ENCODE measurements around the gene HOXD9.

Gene HOXD9

GRCh38 chr2:176098366-176099158 lies 24.0 kb upstream of the HOXD9 start:
- Histone ChIP-seq H3K4me1 (peaks cover 25% of the 10 kb centered on the region), H3K36me3 (replicated peaks) (no peaks in the 10 kb centered on the region), H3K27me3 (ENCODE audit: low read depth) (no peaks in the 10 kb centered on the region), H3K9me3 (no peaks in the 10 kb centered on the region), H3K4me3 (no peak overlapping the region)
- no peak for DNase-seq (ENCODE audit: low spot score in 2 of 2)
- in situ Hi-C loops (cut with MboI; ENCODE audit: low sequenced_read_pairs) = loop anchor here (5.0 to 25.0 kb wide), 4 partner anchors 411 to 1386 kb away; no protein-coding TSS in a partner anchor

- H3K4me3 ChIP-seq = no peak overlapping the region
These were observed 23.3 kb upstream of the HOXD9 start for GRCh38 chr2:176099159-176099727.

DNA sequence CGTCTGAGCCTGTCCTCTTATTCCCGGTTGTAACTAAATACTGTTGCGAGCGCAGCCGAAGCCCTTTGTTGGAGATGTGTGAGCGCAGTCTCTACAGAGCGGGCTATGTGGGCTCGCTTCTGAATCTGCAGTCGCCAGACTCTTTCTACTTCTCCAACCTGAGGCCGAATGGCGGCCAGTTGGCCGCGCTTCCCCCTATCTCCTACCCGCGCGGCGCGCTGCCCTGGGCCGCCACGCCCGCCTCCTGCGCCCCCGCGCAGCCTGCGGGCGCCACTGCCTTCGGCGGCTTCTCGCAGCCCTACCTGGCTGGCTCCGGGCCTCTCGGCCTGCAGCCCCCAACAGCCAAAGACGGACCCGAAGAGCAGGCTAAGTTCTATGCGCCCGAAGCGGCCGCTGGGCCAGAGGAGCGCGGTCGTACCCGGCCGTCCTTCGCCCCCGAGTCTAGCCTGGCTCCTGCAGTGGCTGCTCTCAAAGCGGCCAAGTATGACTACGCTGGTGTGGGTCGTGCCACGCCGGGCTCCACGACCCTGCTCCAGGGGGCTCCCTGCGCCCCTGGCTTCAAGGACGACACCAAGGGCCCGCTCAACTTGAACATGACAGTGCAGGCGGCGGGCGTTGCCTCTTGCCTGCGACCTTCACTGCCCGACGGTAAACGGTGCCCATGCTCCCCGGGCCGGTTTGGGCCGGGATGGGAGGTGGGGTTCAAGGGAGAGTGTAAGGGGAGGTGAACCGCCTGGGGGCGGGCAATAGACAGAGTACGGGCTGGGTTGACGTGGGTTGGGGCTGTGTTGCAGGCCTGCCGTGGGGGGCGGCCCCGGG lies 22.6 kb upstream of the HOXD9 start, which contains the start of gene HOXD12:
Gene HOXD12, plus strand, starts transcription at position 68 of the 819 bp plus-strand sequence. Its CDS starts 7 bp downstream, at position 75.
- no peak within 1 kb of the TSS for H3K4me3 ChIP-seq
- in situ Hi-C loops (cut with MboI; ENCODE audit: low sequenced_read_pairs) = loop anchor here (5.0 to 25.0 kb wide), 4 partner anchors 413 to 1388 kb away; no protein-coding TSS in a partner anchor
- H3K36me3 ChIP-seq (replicated peaks) = no peaks in the 10 kb centered on the region
- H3K4me1 ChIP-seq = peaks cover 17% of the 10 kb centered on the region
- no peaks in the 10 kb centered on the region for H3K27me3 ChIP-seq (ENCODE audit: low read depth)
- DNase-seq (ENCODE audit: low spot score in 2 of 2) = no peak
- no peaks in the 10 kb centered on the region for H3K9me3 ChIP-seq

More at GRCh38 chr2:176099159-176099727, 23.3 kb upstream of the HOXD9 start:
- no peaks in the 10 kb centered on the region for H3K36me3 ChIP-seq (replicated peaks)
- H3K4me1 ChIP-seq = peaks cover 20% of the 10 kb centered on the region
- H3K27me3 ChIP-seq (ENCODE audit: low read depth) = no peaks in the 10 kb centered on the region
- in situ Hi-C loops (cut with MboI; ENCODE audit: low sequenced_read_pairs) = loop anchor here (5.0 to 25.0 kb wide), 4 partner anchors 412 to 1387 kb away; no protein-coding TSS in a partner anchor
- H3K9me3 ChIP-seq = no peaks in the 10 kb centered on the region
- DNase-seq (ENCODE audit: low spot score in 2 of 2) = no peak

- H3K9me3 ChIP-seq = no peaks in the 10 kb centered on the region
- no peak overlapping the region for H3K4me3 ChIP-seq
- no peaks in the 10 kb centered on the region for H3K27me3 ChIP-seq (ENCODE audit: low read depth)
- no peaks in the 10 kb centered on the region for H3K36me3 ChIP-seq (replicated peaks)
- in situ Hi-C loops (cut with MboI; ENCODE audit: low sequenced_read_pairs) = no loop called here
- peaks cover 12% of the 10 kb centered on the region for H3K4me1 ChIP-seq
- no peak for DNase-seq (ENCODE audit: low spot score in 2 of 2)
These were observed 21.9 kb upstream of the HOXD9 start for GRCh38 chr2:176100547-176101140.

DNA sequence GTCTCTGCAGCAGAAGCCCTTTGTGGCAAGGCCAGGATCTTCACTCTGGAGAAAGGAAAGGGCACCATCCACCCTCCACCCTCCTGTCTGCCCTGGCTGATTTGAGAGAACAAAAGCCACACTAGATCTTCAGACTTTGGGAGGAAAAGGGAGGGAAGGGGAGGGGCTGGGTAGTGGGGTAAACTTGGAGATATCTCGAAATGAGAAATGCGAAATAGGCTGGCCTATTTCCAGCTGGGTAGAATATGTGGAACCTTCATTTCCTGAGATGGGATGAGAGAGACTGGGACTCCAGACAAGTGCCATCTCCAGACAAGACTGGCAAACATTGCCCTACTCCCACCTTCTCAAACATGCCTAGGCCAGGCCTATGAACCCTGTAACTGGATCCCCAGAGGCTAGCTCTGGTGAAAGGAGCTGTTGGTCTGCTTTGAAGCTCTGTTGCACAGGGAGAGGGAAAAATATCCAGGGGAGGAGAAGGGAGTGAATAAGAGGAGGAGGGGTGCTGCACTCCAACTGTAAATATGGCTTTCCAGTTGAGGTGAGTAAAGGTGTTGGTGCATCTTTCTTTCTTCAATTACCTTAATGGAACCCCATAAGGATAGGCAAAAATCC lies 21.2 kb upstream of the HOXD9 start:
- Histone ChIP-seq H3K9me3 (no peaks in the 10 kb centered on the region), H3K4me3 (no peak overlapping the region), H3K4me1 (peaks cover 5% of the 10 kb centered on the region), H3K27me3 (ENCODE audit: low read depth) (no peaks in the 10 kb centered on the region), H3K36me3 (replicated peaks) (no peaks in the 10 kb centered on the region)
- in situ Hi-C loops (cut with MboI; ENCODE audit: low sequenced_read_pairs) = no loop called here
- DNase-seq (ENCODE audit: low spot score in 2 of 2) = no peak

GRCh38 chr2:176101842-176102241 lies 20.7 kb upstream of the HOXD9 start:
- Histone ChIP-seq H3K27me3 (ENCODE audit: low read depth) (no peaks in the 10 kb centered on the region), H3K4me3 (no peak overlapping the region), H3K36me3 (replicated peaks) (no peaks in the 10 kb centered on the region), H3K4me1 (peaks cover 5% of the 10 kb centered on the region), H3K9me3 (no peaks in the 10 kb centered on the region)
- DNase-seq (ENCODE audit: low spot score in 2 of 2) = no peak
- in situ Hi-C loops (cut with MboI; ENCODE audit: low sequenced_read_pairs) = no loop called here

GRCh38 chr2:176102309-176102866 lies 20.1 kb upstream of the HOXD9 start:
- Histone ChIP-seq H3K27me3 (ENCODE audit: low read depth) (0 out of 2 replicates have a peak, but pooled peaks cover 2% of the 10 kb centered on the region), H3K4me3 (no peak overlapping the region), H3K36me3 (replicated peaks) (no peaks in the 10 kb centered on the region), H3K4me1 (peaks cover 5% of the 10 kb centered on the region), H3K9me3 (no peaks in the 10 kb centered on the region)
- DNase-seq (ENCODE audit: low spot score in 2 of 2) = no peak
- in situ Hi-C loops (cut with MboI; ENCODE audit: low sequenced_read_pairs) = no loop called here

- H3K36me3 ChIP-seq (replicated peaks) = no peaks in the 10 kb centered on the region
- 0 out of 2 replicates have a peak, but pooled peaks cover 2% of the 10 kb centered on the region for H3K27me3 ChIP-seq (ENCODE audit: low read depth)
- no peak for DNase-seq (ENCODE audit: low spot score in 2 of 2)
- H3K4me1 ChIP-seq = no peaks in the 10 kb centered on the region
- no peaks in the 10 kb centered on the region for H3K9me3 ChIP-seq
- H3K4me3 ChIP-seq = no peak overlapping the region
- in situ Hi-C loops (cut with MboI; ENCODE audit: low sequenced_read_pairs) = no loop called here
These were observed 19.3 kb upstream of the HOXD9 start for GRCh38 chr2:176103194-176103593.

GRCh38 chr2:176103742-176104315 lies 18.7 kb upstream of the HOXD9 start:
- in situ Hi-C loops (cut with MboI; ENCODE audit: low sequenced_read_pairs) = no loop called here
- 0 out of 2 replicates have a peak, but pooled peaks cover 2% of the 10 kb centered on the region for H3K27me3 ChIP-seq (ENCODE audit: low read depth)
- DNase-seq (ENCODE audit: low spot score in 2 of 2) = no peak
- H3K36me3 ChIP-seq (replicated peaks) = no peaks in the 10 kb centered on the region
- no peaks in the 10 kb centered on the region for H3K4me1 ChIP-seq
- H3K4me3 ChIP-seq = no peak overlapping the region
- H3K9me3 ChIP-seq = no peaks in the 10 kb centered on the region

DNA sequence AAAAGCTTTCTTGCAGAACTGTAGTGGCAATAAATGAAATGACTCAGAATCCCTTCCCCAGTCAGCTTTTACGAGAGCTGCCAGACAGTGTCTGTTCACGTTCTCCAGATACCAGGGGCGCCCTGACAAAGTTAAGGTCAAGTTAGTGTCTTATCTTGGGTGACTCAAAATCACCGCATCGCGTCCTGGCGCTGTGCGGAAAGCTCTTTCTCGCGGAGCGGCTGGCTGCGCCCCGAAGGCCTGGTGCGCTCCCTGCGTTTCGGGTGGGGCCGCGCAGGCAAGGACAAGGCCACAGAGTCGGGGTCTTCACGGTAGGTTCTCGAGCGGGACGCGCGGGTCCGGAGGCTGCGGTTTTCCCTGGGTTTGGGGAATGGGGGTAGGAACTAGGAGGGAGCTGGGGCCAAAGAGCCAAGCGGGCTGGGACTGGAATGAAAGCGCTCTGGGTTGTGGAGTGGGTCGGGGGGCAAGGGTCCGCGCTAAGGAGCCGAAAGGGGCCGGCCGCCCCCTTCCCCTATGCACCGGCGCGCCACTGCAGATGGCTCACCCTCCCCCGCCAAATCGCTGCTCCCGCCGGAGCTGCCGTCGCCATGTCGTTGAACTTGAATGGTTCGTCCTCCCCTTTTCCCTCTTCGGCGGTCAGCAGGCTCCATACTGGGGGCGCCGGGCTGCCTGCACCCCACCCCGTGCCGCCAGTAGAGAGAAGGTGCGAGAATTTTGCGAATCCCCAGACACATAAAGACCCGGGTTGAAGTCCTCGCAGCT lies 18.0 kb upstream of the HOXD9 start:
- in situ Hi-C loops (cut with MboI; ENCODE audit: low sequenced_read_pairs) = no loop called here
- H3K36me3 ChIP-seq (replicated peaks) = no peaks in the 10 kb centered on the region
- H3K27me3 ChIP-seq (ENCODE audit: low read depth) = 0 out of 2 replicates have a peak, but pooled peaks cover 2% of the 10 kb centered on the region
- H3K4me3 ChIP-seq = no peak overlapping the region
- no peak for DNase-seq (ENCODE audit: low spot score in 2 of 2)
- no peaks in the 10 kb centered on the region for H3K4me1 ChIP-seq
- no peaks in the 10 kb centered on the region for H3K9me3 ChIP-seq

DNA sequence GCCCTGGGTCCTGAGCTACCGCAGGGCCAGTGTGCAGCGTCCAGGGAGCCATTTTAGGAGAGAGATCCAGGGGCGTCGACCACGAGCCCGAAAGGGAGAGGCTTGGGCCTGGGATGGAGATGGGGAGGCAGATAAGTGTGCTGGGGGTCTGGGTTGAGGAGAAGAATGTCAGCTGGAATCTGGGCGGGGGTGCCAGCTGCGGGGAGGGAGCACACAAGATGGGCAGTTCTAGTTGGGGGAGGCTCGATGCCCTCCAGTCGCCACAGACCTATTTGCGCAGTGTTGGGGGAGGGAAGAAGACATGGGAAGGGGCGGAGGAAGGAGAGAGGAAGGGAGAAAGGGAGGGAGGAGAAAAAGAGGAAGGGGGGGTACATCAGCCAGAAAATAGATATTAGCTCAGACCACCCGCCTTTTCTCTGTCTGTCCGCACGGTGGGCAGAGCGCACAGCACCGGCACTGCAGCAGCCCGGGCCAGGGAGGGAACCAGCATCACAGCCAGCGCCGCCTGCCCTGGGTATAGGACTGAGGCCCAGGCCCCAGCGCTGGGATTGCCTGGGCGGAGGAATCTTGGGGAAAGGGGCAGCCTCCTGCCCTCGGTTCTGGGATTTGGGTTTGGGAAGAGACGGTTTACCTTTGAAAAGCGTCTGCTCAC lies 17.3 kb upstream of the HOXD9 start:
- no peaks in the 10 kb centered on the region for H3K9me3 ChIP-seq
- 0 out of 2 replicates have a peak, but pooled peaks cover 2% of the 10 kb centered on the region for H3K27me3 ChIP-seq (ENCODE audit: low read depth)
- in situ Hi-C loops (cut with MboI; ENCODE audit: low sequenced_read_pairs) = no loop called here
- H3K36me3 ChIP-seq (replicated peaks) = no peaks in the 10 kb centered on the region
- DNase-seq (ENCODE audit: low spot score in 2 of 2) = no peak
- no peak overlapping the region for H3K4me3 ChIP-seq
- H3K4me1 ChIP-seq = no peaks in the 10 kb centered on the region

All from HAP-1 (cell line).